Stimulated activated naive B cell treated with anti-CD40 and anti-IgM and Interleukin-4, amounts not matched to agents 10 μg/mL and 1 μg/mL and 100 μg/mL, for 72 hours (primary cell): ENCODE results near the gene GULP1.

Experiments used
- ATAC-seq, 2 donors: fragments of 150-1000 bp; cut with Tn5 transposase; replicated peaks; 2 replicates each; pipeline ENCODE4 v1.10.0; 2021; ENCODE audit warnings: moderate library complexity in 1 of 2
- DNase-seq: peaks from one replicate; pipeline ENCODE4 v3.0.0; 2021
- H3K27ac Mint-ChIP-seq: one replicate; pipeline ENCODE4 v1.8.0; 2022; ENCODE audit warnings: mild to moderate bottlenecking, mixed read lengths
- H3K27me3 Mint-ChIP-seq, 2 donors: one replicate each; pipeline ENCODE4 v1.8.0; 2022; ENCODE audit warnings: mixed read lengths in 2 of 2
- H3K36me3 Mint-ChIP-seq, 2 donors: one replicate each; pipeline ENCODE4 v1.8.0; 2022; ENCODE audit warnings: mixed read lengths in 2 of 2, mild to moderate bottlenecking in 1 of 2
- H3K4me1 Mint-ChIP-seq, 2 donors: one replicate each; pipeline ENCODE4 v1.8.0; 2022; ENCODE audit warnings: mixed read lengths in 2 of 2, mild to moderate bottlenecking in 1 of 2
- H3K4me3 Mint-ChIP-seq, 2 donors: one replicate each; pipeline ENCODE4 v1.8.0; 2022; ENCODE audit warnings: mild to moderate bottlenecking in 2 of 2, mixed read lengths in 2 of 2, moderate library complexity in 1 of 2
- H3K9me3 Mint-ChIP-seq, 2 donors: one replicate each; pipeline ENCODE4 v1.8.0; 2022; ENCODE audit warnings: mixed read lengths in 2 of 2, mild to moderate bottlenecking in 1 of 2

Gene GULP1, protein sequence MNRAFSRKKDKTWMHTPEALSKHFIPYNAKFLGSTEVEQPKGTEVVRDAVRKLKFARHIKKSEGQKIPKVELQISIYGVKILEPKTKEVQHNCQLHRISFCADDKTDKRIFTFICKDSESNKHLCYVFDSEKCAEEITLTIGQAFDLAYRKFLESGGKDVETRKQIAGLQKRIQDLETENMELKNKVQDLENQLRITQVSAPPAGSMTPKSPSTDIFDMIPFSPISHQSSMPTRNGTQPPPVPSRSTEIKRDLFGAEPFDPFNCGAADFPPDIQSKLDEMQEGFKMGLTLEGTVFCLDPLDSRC

DNA sequence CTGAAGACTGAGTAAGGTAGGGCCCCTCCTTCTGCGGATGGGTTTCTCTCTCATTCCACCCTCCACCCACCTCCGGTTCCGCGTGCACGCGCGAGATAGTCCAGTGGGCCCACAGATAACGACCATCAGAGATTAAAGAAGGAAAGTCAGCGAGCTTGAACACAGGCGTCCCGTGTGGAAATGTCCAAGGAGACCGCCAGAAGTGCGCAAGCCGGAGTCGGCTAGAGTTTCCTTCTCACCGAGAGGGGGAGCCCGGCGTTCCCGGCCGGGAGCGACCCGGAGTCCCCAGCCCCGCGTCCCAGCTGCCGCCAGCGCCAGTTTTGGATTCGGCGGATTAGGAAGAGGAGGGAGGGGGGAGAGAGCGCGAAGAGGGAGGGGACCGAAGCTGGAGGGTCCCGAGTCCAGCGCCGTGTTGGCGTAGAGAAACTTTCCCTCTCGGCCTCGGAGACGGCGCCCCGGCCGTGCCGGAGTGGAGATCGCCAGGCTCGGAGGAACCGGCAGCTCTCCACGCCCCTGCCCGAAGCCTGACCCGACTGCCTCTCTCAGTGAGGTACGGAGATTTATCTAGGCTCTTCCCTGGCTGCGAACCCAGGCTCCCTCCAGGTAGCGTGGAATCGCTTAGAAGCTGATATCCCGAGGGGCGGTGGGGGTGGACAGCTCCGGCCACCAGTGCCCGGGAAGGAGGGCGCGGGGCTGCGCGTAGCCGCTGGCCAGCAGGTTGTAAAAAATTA lies at the start of gene GULP1:
TSS of gene GULP1 (plus strand) at position 258 of the 731 bp plus-strand sequence. CDS start 185,829 bp downstream, outside the sequence.
- Mint-ChIP-seq H3K27me3 (peaks cover 29 to 36% of the 10 kb centered on the region in 2 donors), H3K4me3 (peak within 1 kb of the TSS in 1 of 2 donors; percentile 21), H3K4me1 (peaks cover 6 to 16% of the 10 kb centered on the region in 2 donors), H3K27ac (no peak within 1 kb of the TSS), H3K9me3 (no peaks in the 10 kb centered on the region), H3K36me3 (peaks cover 0 to 3% of the 10 kb centered on the region in 2 donors)
- ATAC-seq: peak in 1 of 2 donors; percentile 36
- DNase-seq: no peak

DNA sequence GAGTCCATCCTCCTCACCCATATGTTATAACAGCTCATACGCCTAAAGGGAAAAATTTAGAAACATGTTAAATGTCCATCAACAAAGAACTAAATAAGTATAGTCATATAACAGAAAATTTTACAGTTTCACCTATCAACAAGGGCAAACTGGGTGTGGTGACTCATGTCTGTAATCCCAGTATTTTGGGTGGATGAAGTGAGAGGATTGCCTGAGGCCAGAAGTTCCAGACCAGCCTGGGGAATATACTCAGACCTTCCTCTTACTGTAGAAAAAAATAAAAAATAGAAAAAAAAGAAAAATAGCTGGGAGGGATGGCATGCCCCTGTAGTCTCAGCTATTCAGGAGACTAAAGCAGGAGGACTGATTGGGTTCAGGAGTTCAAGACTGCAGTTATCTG lies 48.3 kb upstream of the GULP1 start:
- peaks cover 0 to 6% of the 10 kb centered on the region in 2 donors for H3K9me3 Mint-ChIP-seq
- no peaks in the 10 kb centered on the region for H3K27me3 Mint-ChIP-seq
- no peak overlapping the region for H3K27ac Mint-ChIP-seq
- no peaks in the 10 kb centered on the region for H3K4me1 Mint-ChIP-seq
- no peak overlapping the region for H3K4me3 Mint-ChIP-seq
- DNase-seq (no peak), ATAC-seq (no peak)
- no peaks in the 10 kb centered on the region for H3K36me3 Mint-ChIP-seq

DNA sequence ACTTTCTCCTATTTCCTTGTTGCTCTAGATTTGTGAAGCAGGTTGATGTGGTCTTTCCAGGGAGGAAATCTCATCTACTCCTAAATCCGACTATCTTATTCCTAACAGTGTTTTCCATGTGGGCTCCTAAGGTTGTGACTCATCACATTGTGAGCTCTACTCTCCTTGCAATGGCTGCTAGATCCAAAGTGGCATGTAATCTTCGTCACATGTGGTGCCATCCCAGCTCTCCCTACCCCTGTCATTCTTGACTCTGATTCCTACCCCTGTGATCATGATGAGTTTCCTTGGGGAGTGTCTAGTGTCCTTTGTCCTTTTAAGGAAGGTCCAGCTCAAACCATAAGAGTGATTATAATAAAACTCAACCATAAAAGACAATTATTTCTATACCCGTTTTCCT lies 47.3 kb upstream of the GULP1 start:
- DNase-seq (no peak), ATAC-seq (no peak)
- Mint-ChIP-seq H3K9me3 (peaks cover 0 to 5% of the 10 kb centered on the region in 2 donors), H3K36me3 (no peaks in the 10 kb centered on the region), H3K4me3 (no peak overlapping the region), H3K27ac (no peak overlapping the region), H3K4me1 (no peaks in the 10 kb centered on the region), H3K27me3 (no peaks in the 10 kb centered on the region)

DNA sequence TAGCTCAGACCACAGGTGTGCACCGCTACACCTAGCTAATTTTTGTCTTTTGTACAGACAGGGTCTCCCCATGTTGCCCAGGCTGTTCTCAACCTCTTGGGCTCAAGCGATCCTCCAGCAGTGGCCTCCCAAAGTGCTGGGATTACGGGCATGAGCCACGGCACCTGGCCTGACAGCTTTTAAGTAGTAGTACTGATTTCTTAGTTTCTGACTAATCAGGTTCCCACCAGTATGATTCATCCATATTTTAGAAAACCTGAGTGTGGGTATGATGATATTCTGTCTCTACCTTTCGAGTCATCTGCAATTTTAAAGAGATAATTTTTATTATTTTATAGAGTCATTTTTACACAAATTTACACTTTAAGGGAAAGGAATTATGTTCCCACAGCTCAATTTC lies 46.4 kb upstream of the GULP1 start:
- no peaks in the 10 kb centered on the region for H3K4me1 Mint-ChIP-seq
- H3K36me3 Mint-ChIP-seq: no peaks in the 10 kb centered on the region
- DNase-seq: no peak
- H3K9me3 Mint-ChIP-seq: peaks cover 0 to 4% of the 10 kb centered on the region in 2 donors
- no peak overlapping the region for H3K4me3 Mint-ChIP-seq
- ATAC-seq: no peak
- no peaks in the 10 kb centered on the region for H3K27me3 Mint-ChIP-seq
- no peak overlapping the region for H3K27ac Mint-ChIP-seq

DNA sequence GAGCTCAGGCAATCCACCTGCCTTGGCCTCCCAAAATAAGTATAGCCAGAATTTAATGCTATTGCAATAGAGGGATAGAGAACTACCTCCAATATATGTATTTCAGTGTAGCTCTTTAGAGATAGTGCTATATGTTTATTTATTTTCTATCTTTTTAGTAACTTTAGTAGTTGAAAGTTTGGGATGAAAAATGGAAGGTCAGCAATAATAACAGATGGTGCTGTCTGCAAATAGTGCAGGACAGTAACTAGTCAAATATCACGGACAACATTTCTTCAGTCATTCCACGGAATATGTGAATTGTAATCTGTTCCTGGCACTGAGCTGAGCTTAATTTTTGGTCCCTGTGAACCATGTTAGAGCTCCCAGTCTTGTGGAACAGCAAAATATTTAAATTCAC lies 43.2 kb upstream of the GULP1 start:
- H3K36me3 Mint-ChIP-seq: no peaks in the 10 kb centered on the region
- H3K9me3 Mint-ChIP-seq: peaks cover 0 to 3% of the 10 kb centered on the region in 2 donors
- H3K27ac Mint-ChIP-seq: no peak overlapping the region
- H3K27me3 Mint-ChIP-seq: no peaks in the 10 kb centered on the region
- DNase-seq: no peak
- H3K4me3 Mint-ChIP-seq: no peak overlapping the region
- no peak for ATAC-seq
- H3K4me1 Mint-ChIP-seq: no peaks in the 10 kb centered on the region

DNA sequence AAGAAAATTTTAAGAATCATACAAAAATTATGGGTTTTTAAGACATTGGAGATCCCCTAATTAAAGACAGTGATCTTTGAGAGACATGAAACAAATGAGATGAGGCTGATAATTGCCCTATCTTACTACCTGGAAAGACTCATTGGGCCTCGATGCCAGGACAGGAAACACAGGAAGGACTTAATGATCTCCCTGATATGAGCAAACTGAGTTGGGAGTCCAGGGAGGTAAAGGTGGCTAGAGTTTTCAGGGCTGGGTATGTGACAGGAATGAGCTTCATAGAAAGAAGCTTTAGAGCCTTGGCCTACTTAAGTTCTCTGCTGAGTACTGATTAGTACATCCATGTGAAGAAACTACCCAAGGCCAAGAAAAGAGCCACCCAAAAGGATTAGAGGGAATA lies 40.6 kb upstream of the GULP1 start:
- no peak for ATAC-seq
- no peak for DNase-seq
- H3K27me3 Mint-ChIP-seq: no peaks in the 10 kb centered on the region
- H3K9me3 Mint-ChIP-seq: peaks cover 0 to 5% of the 10 kb centered on the region in 2 donors
- no peak overlapping the region for H3K27ac Mint-ChIP-seq
- H3K36me3 Mint-ChIP-seq: no peaks in the 10 kb centered on the region
- no peak overlapping the region for H3K4me3 Mint-ChIP-seq
- H3K4me1 Mint-ChIP-seq: no peaks in the 10 kb centered on the region

DNA sequence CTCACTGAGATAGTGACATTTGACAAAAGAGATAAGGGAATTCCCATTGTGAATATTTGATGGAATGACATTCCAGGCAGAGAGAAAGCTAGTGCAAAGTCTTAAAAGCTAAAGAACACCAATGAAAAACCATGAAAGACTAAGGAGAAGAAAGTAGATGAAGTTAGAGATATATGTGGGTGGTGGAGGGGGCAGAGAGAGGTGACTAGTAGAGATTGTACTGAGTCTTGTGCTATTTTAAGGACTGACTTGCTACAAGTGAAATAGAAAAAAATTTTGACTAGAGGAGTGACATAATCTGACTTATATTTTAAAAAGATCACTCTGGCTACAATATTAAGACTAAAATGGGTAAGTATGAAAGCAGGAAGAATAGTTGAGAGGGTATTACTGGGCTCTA lies 35.3 kb upstream of the GULP1 start:
- Mint-ChIP-seq H3K9me3 (peaks cover 0 to 5% of the 10 kb centered on the region in 2 donors), H3K27me3 (no peaks in the 10 kb centered on the region), H3K4me1 (no peaks in the 10 kb centered on the region), H3K36me3 (no peaks in the 10 kb centered on the region), H3K27ac (no peak overlapping the region), H3K4me3 (no peak overlapping the region)
- no peak for DNase-seq
- ATAC-seq: no peak

DNA sequence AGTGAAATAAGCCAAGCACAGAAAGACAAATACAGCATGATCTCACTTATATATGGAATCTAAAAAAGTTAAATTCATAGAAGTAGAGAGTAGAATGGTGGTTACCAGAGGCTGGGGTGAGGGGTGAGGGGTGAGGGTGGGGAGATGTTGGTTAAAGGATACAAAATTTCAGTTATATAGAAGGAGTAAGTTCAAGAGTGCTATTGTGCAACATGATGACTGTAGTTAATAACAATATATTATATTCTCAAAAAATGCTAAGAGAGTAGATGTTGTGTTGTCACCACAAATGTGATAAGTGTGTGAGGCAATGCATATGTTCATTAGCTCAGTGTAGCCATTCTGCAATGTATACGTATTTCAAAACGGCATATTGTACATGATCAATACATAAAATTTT lies 26.4 kb upstream of the GULP1 start:
- no peak for ATAC-seq
- H3K4me3 Mint-ChIP-seq: no peak overlapping the region
- H3K4me1 Mint-ChIP-seq: no peaks in the 10 kb centered on the region
- H3K36me3 Mint-ChIP-seq: no peaks in the 10 kb centered on the region
- no peak overlapping the region for H3K27ac Mint-ChIP-seq
- no peaks in the 10 kb centered on the region for H3K27me3 Mint-ChIP-seq
- peaks cover 0 to 2% of the 10 kb centered on the region in 2 donors for H3K9me3 Mint-ChIP-seq
- no peak for DNase-seq

DNA sequence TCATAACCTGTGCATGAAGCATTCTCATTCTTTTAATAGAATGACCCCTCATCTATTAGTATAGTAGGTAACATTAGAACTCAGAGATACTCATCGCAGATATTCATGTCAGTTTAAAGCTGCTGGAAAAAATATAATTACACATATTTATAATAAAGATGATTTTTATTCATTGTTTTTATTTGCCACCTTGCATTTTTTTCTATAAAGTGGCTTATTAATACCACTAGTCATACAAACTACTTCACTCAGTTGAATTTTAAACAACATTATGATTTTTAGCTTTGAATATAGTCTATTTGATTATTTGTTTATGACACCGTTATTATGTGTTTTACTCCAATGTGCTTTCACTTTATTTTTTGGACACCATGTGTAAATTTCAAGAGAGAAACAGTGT lies 23.9 kb upstream of the GULP1 start:
- H3K9me3 Mint-ChIP-seq: peaks cover 0 to 2% of the 10 kb centered on the region in 2 donors
- no peak overlapping the region for H3K4me3 Mint-ChIP-seq
- H3K27ac Mint-ChIP-seq: no peak overlapping the region
- no peaks in the 10 kb centered on the region for H3K4me1 Mint-ChIP-seq
- H3K36me3 Mint-ChIP-seq: no peaks in the 10 kb centered on the region
- no peaks in the 10 kb centered on the region for H3K27me3 Mint-ChIP-seq
- ATAC-seq (no peak), DNase-seq (no peak)

DNA sequence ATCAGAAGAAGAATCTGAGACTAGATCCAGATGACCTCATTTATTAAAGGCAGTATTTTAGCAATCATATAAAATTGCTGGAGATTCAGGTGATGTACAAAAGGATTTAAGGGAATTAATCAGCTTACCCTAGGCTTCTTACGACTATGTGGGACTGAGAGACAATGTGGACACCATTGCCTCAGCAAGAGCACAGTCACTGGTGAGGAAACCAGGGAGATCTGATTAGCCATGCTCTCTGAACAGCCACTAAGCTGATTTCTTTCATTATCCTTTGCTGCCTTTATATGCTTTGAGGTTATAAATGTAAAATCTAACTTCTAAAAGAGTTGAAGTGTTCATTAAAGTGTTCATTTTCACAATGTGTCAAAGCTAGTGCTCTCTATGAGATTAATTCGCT lies 22.7 kb upstream of the GULP1 start:
- no peaks in the 10 kb centered on the region for H3K27me3 Mint-ChIP-seq
- no peak overlapping the region for H3K27ac Mint-ChIP-seq
- peaks cover 0 to 2% of the 10 kb centered on the region in 2 donors for H3K9me3 Mint-ChIP-seq
- DNase-seq: no peak
- no peaks in the 10 kb centered on the region for H3K4me1 Mint-ChIP-seq
- H3K4me3 Mint-ChIP-seq: no peak overlapping the region
- ATAC-seq: no peak
- H3K36me3 Mint-ChIP-seq: no peaks in the 10 kb centered on the region

DNA sequence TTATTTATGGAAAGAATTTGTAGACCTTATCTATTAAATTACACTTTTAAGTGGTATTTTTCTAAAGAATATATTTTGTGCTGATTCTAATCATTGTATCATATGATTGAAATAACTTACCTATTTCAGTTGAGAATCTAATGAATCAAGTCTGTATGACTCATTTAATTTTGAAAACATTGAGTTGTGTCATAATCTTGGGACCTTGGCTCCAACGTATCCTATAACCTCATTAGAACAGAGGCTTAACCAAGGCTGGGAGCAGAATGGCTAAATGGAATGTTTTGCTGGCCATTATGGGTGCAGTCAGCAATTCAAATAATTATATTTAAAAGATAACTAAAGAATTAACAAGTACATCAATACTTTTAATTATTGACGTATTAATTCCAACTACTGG lies 19.6 kb upstream of the GULP1 start:
- Mint-ChIP-seq H3K36me3 (no peaks in the 10 kb centered on the region), H3K4me3 (no peak overlapping the region), H3K27me3 (no peaks in the 10 kb centered on the region), H3K4me1 (no peaks in the 10 kb centered on the region), H3K9me3 (peaks cover 0 to 2% of the 10 kb centered on the region in 2 donors), H3K27ac (no peak overlapping the region)
- DNase-seq (no peak), ATAC-seq (no peak)

DNA sequence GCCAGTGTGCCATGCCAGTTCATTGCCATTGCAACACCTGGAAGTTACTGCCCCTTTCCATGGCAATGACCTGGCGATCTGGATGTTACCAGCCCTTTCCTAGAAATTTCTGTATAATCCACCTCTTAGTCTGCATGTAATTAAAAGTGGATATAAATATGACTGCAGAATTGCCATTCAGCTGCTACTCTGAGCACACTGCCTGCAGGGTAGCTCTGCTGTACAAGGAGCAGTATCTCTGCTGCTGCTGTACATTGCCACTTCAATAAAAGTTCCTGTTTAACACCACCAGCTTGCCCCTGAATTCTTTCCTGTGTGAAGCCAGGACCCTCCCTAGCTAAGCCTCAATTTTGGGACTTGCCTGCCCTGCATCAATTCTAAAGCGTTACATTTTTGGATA lies 17.4 kb upstream of the GULP1 start:
- H3K27ac Mint-ChIP-seq: no peak overlapping the region
- H3K9me3 Mint-ChIP-seq: no peaks in the 10 kb centered on the region
- no peak for DNase-seq
- no peaks in the 10 kb centered on the region for H3K27me3 Mint-ChIP-seq
- no peak overlapping the region for H3K4me3 Mint-ChIP-seq
- no peaks in the 10 kb centered on the region for H3K4me1 Mint-ChIP-seq
- ATAC-seq: no peak
- no peaks in the 10 kb centered on the region for H3K36me3 Mint-ChIP-seq

DNA sequence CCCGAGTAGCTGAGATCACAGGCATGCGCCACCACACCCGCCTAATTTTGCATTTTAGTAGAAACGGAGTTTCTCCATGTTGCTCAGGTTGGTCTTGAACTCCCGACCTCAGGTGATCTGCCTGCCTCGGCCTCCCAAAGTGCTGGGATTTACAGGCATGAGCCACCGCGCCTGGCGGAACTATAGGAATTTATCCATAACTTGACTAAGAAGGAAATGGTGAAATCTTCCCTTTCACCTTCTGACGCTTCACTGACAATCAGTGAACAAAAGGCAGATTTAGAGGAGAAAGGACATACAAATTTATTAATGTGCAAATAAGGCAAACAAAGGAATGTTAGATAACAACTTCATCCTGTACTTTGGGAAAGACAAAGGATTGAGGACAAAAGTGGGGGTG lies 15.4 kb upstream of the GULP1 start:
- no peak overlapping the region for H3K4me3 Mint-ChIP-seq
- H3K36me3 Mint-ChIP-seq: no peaks in the 10 kb centered on the region
- H3K9me3 Mint-ChIP-seq: no peaks in the 10 kb centered on the region
- H3K27ac Mint-ChIP-seq: no peak overlapping the region
- no peak for ATAC-seq
- no peaks in the 10 kb centered on the region for H3K27me3 Mint-ChIP-seq
- no peak for DNase-seq
- no peaks in the 10 kb centered on the region for H3K4me1 Mint-ChIP-seq

DNA sequence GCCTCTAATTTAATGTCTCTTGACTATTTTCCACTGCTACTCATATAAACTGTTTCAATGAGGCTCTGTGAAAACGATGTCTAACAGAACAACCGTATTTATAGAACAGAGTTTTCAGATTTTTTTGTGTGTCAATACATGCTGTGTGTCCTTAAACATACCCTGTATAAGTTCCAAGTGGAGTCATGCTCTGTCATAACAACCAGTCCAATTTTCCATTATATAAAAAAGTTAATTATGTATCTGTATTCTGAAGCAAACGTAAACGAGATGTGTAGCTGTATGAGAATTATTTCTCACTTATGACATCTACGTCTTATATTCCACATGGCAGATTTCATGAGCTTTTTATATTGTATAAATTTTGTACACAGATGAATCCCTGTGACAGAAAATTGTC lies 13.9 kb upstream of the GULP1 start:
- H3K36me3 Mint-ChIP-seq: no peaks in the 10 kb centered on the region
- ATAC-seq: no peak

DNA sequence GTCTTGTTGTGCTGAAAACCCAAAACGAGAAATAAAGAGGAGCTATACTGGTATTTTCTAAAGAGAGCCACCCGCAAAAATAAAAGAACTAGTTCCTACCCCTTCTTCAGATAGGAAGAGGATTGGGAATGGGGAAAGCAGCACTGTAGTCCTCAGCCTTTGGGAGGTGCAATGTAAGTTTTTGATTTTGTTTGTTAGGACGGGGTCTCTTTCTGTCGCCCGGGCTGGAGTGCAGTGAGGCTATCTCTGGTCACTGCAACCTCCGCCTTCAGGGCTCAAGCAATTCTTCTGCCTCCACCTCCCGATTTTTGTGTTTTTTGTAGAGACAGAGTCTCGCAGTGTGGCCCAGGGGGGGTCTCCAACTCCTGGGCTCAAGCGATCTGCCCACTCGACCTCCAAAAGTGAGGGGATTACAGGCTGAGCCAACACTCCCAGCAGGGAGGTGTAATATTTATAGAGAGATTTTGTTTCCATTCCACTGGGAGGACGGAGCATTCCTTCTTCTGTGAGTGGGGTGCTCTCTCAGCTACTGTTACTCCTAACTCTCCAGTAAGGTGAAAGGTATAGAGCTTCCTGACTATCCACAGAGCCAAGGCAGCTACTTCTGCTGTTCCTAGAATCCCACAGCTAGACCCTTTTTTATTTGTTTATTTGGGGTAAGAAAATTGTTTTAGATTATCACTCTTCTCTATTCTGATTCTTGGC lies 13.1 kb upstream of the GULP1 start:
- Mint-ChIP-seq H3K4me3 (no peak overlapping the region), H3K27me3 (no peaks in the 10 kb centered on the region), H3K4me1 (no peaks in the 10 kb centered on the region), H3K27ac (no peak overlapping the region), H3K36me3 (no peaks in the 10 kb centered on the region), H3K9me3 (peaks cover 0 to 4% of the 10 kb centered on the region in 2 donors)
- ATAC-seq: no peak
- DNase-seq: no peak

More for the DNA sequence above, 13.9 kb upstream of the GULP1 start:
- no peaks in the 10 kb centered on the region for H3K27me3 Mint-ChIP-seq
- H3K4me1 Mint-ChIP-seq: no peaks in the 10 kb centered on the region
- no peak overlapping the region for H3K27ac Mint-ChIP-seq
- no peak overlapping the region for H3K4me3 Mint-ChIP-seq
- H3K9me3 Mint-ChIP-seq: no peaks in the 10 kb centered on the region
- DNase-seq: no peak
